Body of pancreas (tissue), 4 donors: Measurements from ENCODE around the gene AGRN.

Experiments used
- CTCF ChIP-seq, 7 experiments: fragments of 450-650 bp in 4 of 7; fragments of 200-600 bp in 3 of 7; sonication (generic) in 3 of 7; IDR thresholded peaks; one replicate each; pipeline ENCODE4 v1.5.1; 2016 to 2019; ENCODE audit warnings: antibody characterized with exemption in 7 of 7
- POLR2A ChIP-seq, 3 donors: fragments of 450-650 bp; IDR thresholded peaks; one replicate each; pipeline ENCODE4 v1.6.1; 2016; ENCODE audit warnings: antibody characterized with exemption in 3 of 3, mild to moderate bottlenecking in 2 of 3

GRCh38 chr1:1024771-1025699 is 5.1 kb downstream of the AGRN start:
- TF ChIP-seq CTCF (IDR thresholded peaks at IDR 0.05) (no peak), POLR2A (IDR thresholded peaks at IDR 0.05) (peak; percentile 79 to 87 (median 80))
